ENCODE data around the gene ST8SIA3. TPM values are rescaled to one million over a fixed set of nuclear protein-coding genes. Genes with fewer than 3 reads are reported as not detected.

The ST8SIA3 gene
- total and polyA plus RNA-seq, 9 of the 15 experiments (the other 6 are each of a cell fraction or from before 2014, with no cell fraction given) = not detected

DNA sequence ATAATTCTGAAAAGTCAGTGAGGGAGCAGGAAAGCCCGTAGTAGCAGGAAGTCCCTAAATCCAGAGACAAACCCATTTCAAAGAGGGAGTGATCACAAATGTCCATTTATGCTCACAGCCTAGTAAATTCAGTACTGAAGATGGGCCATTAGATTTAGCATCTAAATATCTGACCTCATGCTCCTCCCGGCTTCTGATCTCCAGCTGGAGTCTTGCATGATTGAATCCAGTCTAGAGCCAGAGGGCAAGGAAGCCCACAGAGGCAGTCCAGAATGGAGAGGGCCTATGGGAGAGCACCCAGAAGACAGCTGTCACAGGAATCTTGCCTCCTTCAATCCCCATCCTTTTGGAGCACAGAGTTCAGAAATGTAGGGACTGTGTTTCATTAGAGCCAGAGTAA, 16.0 kb upstream of the ST8SIA3 start (continued):
- no peak for TF ChIP-seq HDAC1 (IDR thresholded peaks at IDR 0.05)

DNA sequence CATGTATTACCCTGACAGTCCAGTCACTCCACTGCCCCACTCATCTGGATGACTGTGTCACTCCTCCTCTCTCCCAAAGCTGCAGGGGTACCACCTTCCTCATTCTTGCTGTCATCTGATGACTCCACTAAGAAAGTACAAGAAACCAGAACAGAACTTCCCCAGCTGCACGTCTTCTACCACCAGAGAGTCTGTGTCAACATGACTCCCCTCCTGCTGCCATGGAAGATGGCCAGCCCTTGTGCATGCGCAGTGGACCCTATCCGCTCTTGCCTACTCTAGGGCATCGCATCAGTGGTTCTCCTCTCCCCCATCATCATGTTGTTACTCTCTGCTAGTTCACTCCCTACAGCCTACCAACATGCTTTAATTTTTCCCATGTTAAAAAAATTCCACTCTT, 14.5 kb upstream of the ST8SIA3 start:
- ATAC-seq = no peak
- H3K79me2 ChIP-seq (ENCODE audit: control insufficient read depth, insufficient read depth, low read length) = no peaks in the 10 kb centered on the region
- no peaks in the 10 kb centered on the region for H3K9me3 ChIP-seq (replicated peaks; ENCODE audit: control insufficient read depth, insufficient read depth, low read depth, low read length)
- H3K36me3 ChIP-seq (ENCODE audit: control insufficient read depth, insufficient read depth, low read length) = no peaks in the 10 kb centered on the region
- TF ChIP-seq, protein P1, sequence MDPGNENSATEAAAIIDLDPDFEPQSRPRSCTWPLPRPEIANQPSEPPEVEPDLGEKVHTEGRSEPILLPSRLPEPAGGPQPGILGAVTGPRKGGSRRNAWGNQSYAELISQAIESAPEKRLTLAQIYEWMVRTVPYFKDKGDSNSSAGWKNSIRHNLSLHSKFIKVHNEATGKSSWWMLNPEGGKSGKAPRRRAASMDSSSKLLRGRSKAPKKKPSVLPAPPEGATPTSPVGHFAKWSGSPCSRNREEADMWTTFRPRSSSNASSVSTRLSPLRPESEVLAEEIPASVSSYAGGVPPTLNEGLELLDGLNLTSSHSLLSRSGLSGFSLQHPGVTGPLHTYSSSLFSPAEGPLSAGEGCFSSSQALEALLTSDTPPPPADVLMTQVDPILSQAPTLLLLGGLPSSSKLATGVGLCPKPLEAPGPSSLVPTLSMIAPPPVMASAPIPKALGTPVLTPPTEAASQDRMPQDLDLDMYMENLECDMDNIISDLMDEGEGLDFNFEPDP (CRISPR knock-in tag; IDR thresholded peaks at IDR 0.05) = no peak
- peak; percentile 63 to 68 for TF ChIP-seq NRF1 (conservative IDR thresholded peaks at IDR 0.05 in 1 of 2, IDR thresholded peaks at IDR 0.05 in 1 of 2)
- peaks cover 0 to 10% of the 10 kb centered on the region in 2 experiments; a peak in 1 of 5 replicates for H3K27me3 ChIP-seq (ENCODE audit: control insufficient read depth in 2 of 2, insufficient read depth in 2 of 2, low read length in 2 of 2)
- no peak overlapping the region for H3K9ac ChIP-seq (ENCODE audit: insufficient read depth in 1 of 2, low read depth in 2 of 2, low read length in 2 of 2)
- no peak overlapping the region for H2AFZ ChIP-seq (ENCODE audit: low read depth, low read length)
- no peaks in the 10 kb centered on the region for H4K20me1 ChIP-seq (replicated peaks; ENCODE audit: control insufficient read depth, insufficient read depth, low read length)
- no peak overlapping the region for H3K27ac ChIP-seq (ENCODE audit: extremely low read depth, low read depth, low read length)
- intact Hi-C loops (cut with micrococcal nuclease) (no loop called here), in situ Hi-C loops (cut with MboI) (no loop called here)
- DNase-seq (ENCODE audit: extremely low read depth in 1 of 4, low spot score in 3 of 4) = no peak
- no peaks in the 10 kb centered on the region for H3K9me1 ChIP-seq (ENCODE audit: control insufficient read depth, insufficient read depth, low read length)
- WGBS (ENCODE audit: insufficient coverage, low coverage, missing lambda C conversion rate) = 0% methylated on average over 4 of the region's 4 CpGs
- no peak for FAIRE-seq
- ChIA-PET CTCF (ENCODE audit: low intra/inter-chr PET ratio) (no interaction called here), POLR2A (no interaction called here)
- no TSS peak for BruUV-seq (replicated peaks)
- H3K4me1 ChIP-seq (replicated peaks in 1 of 2; ENCODE audit: control insufficient read depth in 2 of 2, insufficient read depth in 2 of 2, low read length in 2 of 2) = no peaks in the 10 kb centered on the region
- no peak overlapping the region for H3K4me3 ChIP-seq
- H3K4me2 ChIP-seq (ENCODE audit: insufficient read depth, low read length) = no peak overlapping the region

All from K562 (cell line).